Thymus (tissue), 11 donors: ENCODE data around the gene TUBGCP2. TPM values are rescaled to one million over a fixed set of nuclear protein-coding genes. Genes with fewer than 3 reads are reported as not detected.
A peak's percentile ranks its signal among the peaks of the same experiment; 100 is the strongest.
"Not testable (repeated sequence)": the region's sequence is repeated elsewhere in the genome, so short reads cannot be mapped to it uniquely, and the experiment has no call there.

Experiments used
- DNase-seq, 9 donors: peaks; one replicate each; pipeline ENCODE4 v3.0.0-alpha.2; 2013; ENCODE audit warnings: low spot score in 9 of 9, low read depth in 6 of 9, missing footprints in 1 of 9
- H3K27ac ChIP-seq, 2 donors: one replicate each; pipeline ENCODE4 v1.5.1; 2013; ENCODE audit warnings: control low read depth in 1 of 2, low read depth in 1 of 2, low read length in 1 of 2, mild to moderate bottlenecking in 1 of 2, moderate library complexity in 1 of 2
- H3K27me3 ChIP-seq, 2 donors: one replicate each; pipeline ENCODE4 v1.5.1; 2013; ENCODE audit warnings: low read length in 1 of 2; ENCODE audit not compliant: control insufficient read depth in 2 of 2, insufficient read depth in 1 of 2
- H3K36me3 ChIP-seq, 2 donors: one replicate each; pipeline ENCODE4 v1.5.1; 2013; ENCODE audit warnings: low read length in 1 of 2, mild to moderate bottlenecking in 1 of 2, moderate library complexity in 1 of 2; ENCODE audit not compliant: control insufficient read depth in 2 of 2, insufficient read depth in 2 of 2
- H3K4me1 ChIP-seq, 2 donors: one replicate each; pipeline ENCODE4 v1.5.1; 2013; ENCODE audit warnings: low read length in 2 of 2; ENCODE audit not compliant: control insufficient read depth in 2 of 2, insufficient read depth in 2 of 2
- H3K4me3 ChIP-seq, 2 donors: one replicate each; pipeline ENCODE4 v1.5.1; 2013; ENCODE audit warnings: low read length in 2 of 2, control low read depth in 1 of 2, mild to moderate bottlenecking in 1 of 2
- H3K9me3 ChIP-seq, 2 donors: one replicate each; pipeline ENCODE4 v1.5.1; 2013; ENCODE audit warnings: low read length in 1 of 2, mild to moderate bottlenecking in 1 of 2; ENCODE audit not compliant: control insufficient read depth in 2 of 2, insufficient read depth in 1 of 2
- WGBS: extraction: QIAGEN DNeasy Blood & Tissue Kit; methylation state at CpG from one replicate; pipeline ENCODE4 v1.1.7; 2013; 5-methylcytosine and 5-hydroxymethylcytosine counted together
- polyA plus RNA-seq: library from polyadenylated mRNA; stranded (reverse); fragments of 200-250 nt; gene quantifications from one replicate; pipeline ENCODE4 v1.2.3, GENCODE V29; 2013
- total RNA-seq: library from RNA; stranded (reverse); fragments of 120-200 nt; gene quantifications from one replicate; pipeline ENCODE4 v1.2.4, GENCODE V29; 2013
- donor health status: healthy.

The TUBGCP2 gene
- total and polyA plus RNA-seq, 2 donors: 26.9 to 164 TPM

GRCh38 chr10:133327651-133328357 lies 19.1 kb upstream of the TUBGCP2 start:
- Histone ChIP-seq H3K9me3 (no peaks in the 10 kb centered on the region), H3K27ac (no peak overlapping the region), H3K4me1 (peaks cover 3 to 9% of the 10 kb centered on the region in 2 donors), H3K36me3 (no peaks in the 10 kb centered on the region), H3K27me3 (peaks cover 55 to 79% of the 10 kb centered on the region in 2 donors), H3K4me3 (no peak overlapping the region)
- 66% methylated on average over 12 of the region's 12 CpGs for WGBS
- DNase-seq: no peak

GRCh38 chr10:133326745-133327650 lies 18.3 kb upstream of the TUBGCP2 start:
- WGBS: 44% methylated on average over 28 of the region's 28 CpGs
- no peak for DNase-seq
- Histone ChIP-seq H3K27me3 (peaks cover 50 to 71% of the 10 kb centered on the region in 2 donors), H3K27ac (no peak overlapping the region), H3K4me1 (peaks cover 3 to 9% of the 10 kb centered on the region in 2 donors), H3K36me3 (no peaks in the 10 kb centered on the region), H3K4me3 (no peak overlapping the region), H3K9me3 (no peaks in the 10 kb centered on the region)

DNA sequence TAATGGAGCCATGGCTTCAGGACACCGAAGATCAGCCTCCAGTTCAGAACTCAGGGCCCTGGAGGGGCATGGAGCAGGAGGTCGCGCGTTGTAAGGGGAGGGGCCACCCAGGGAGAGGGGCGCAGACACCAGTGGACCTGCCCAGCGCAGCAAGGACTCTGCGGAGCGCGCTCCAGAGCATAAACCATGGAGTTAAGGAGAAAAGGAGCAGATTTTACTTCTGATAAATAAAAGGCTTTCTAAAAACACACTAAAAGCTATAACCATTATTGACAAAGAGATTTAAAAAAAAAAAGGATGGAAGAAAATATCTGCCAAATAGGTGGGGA lies 17.5 kb upstream of the TUBGCP2 start:
- no peaks in the 10 kb centered on the region for H3K9me3 ChIP-seq
- 43% methylated on average over 9 of the region's 9 CpGs for WGBS
- H3K36me3 ChIP-seq: no peaks in the 10 kb centered on the region
- no peak for DNase-seq
- H3K4me3 ChIP-seq: peak overlapping the region in 1 of 2 donors; percentile 45
- H3K27ac ChIP-seq: no peak overlapping the region
- H3K4me1 ChIP-seq: peaks cover 3 to 9% of the 10 kb centered on the region in 2 donors
- H3K27me3 ChIP-seq: peaks cover 50 to 64% of the 10 kb centered on the region in 2 donors

DNA sequence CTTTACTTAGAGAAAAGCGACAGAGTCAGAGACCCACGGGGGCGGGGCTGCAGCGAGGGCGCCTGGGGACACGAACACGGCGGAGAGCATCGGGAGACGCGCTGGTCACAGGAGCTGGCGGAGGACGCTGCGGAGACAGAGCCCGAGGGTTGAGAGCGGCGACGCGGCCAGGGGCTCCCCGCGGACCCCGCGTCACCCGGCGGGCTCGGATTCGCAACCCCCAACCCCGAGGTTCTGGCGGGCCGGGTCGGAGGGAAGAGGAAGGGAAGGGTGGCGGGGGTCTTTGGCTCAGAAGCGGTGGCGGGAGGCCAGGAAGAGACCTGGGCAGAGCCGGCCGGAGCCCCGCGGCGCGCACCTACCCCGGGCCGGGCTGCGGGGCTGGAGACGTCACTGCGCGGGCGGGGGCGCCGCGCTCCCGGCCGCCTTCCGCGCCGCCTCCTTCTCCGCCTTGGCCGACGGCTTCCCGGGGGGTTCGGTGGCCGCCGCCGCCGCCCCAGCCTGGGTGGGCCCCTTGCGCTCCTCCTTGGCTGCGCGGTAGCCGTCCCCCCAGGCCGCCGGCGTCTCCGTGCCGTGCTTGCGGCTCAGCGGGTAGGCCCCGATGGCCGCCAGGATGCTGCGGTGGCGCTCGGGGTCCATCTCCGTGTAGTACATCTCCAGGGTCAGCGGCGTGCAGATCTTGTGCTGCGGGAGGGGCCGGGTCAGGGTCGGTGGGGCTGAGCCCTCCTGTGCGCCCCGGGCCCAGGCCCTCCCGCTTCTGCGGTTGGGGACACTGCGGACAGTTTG lies 17.0 kb upstream of the TUBGCP2 start:
- WGBS: 3% methylated on average over 91 of the region's 91 CpGs
- Histone ChIP-seq H3K9me3 (peaks cover 0 to 3% of the 10 kb centered on the region in 2 donors), H3K4me1 (peaks cover 3 to 9% of the 10 kb centered on the region in 2 donors), H3K27me3 (peaks cover 50 to 60% of the 10 kb centered on the region in 2 donors), H3K4me3 (peak overlapping the region in 1 of 2 donors; percentile 45), H3K27ac (no peak overlapping the region), H3K36me3 (no peaks in the 10 kb centered on the region)
- DNase-seq: no peak

- H3K9me3 ChIP-seq: peaks cover 0 to 3% of the 10 kb centered on the region in 2 donors
- no peak for DNase-seq
- H3K4me1 ChIP-seq: peaks cover 3 to 7% of the 10 kb centered on the region in 2 donors
- no peak overlapping the region for H3K4me3 ChIP-seq
- WGBS: 27% methylated on average over 20 of the region's 20 CpGs
- no peak overlapping the region for H3K27ac ChIP-seq
- peaks cover 49 to 59% of the 10 kb centered on the region in 2 donors for H3K27me3 ChIP-seq
- no peaks in the 10 kb centered on the region for H3K36me3 ChIP-seq
These were observed 16.2 kb upstream of the TUBGCP2 start for GRCh38 chr10:133324857-133325260.

- WGBS: 17% methylated on average over 13 of the region's 13 CpGs
- peaks cover 0 to 3% of the 10 kb centered on the region in 2 donors for H3K9me3 ChIP-seq
- peaks cover 3 to 6% of the 10 kb centered on the region in 2 donors for H3K4me1 ChIP-seq
- no peaks in the 10 kb centered on the region for H3K36me3 ChIP-seq
- peaks cover 45 to 57% of the 10 kb centered on the region in 2 donors for H3K27me3 ChIP-seq
- DNase-seq: peak in 5 of 9 donors; percentile 25 to 71 (median 53)
- no peak overlapping the region for H3K27ac ChIP-seq
- H3K4me3 ChIP-seq: no peak overlapping the region
These were observed 15.6 kb upstream of the TUBGCP2 start for GRCh38 chr10:133324198-133324792.

DNA sequence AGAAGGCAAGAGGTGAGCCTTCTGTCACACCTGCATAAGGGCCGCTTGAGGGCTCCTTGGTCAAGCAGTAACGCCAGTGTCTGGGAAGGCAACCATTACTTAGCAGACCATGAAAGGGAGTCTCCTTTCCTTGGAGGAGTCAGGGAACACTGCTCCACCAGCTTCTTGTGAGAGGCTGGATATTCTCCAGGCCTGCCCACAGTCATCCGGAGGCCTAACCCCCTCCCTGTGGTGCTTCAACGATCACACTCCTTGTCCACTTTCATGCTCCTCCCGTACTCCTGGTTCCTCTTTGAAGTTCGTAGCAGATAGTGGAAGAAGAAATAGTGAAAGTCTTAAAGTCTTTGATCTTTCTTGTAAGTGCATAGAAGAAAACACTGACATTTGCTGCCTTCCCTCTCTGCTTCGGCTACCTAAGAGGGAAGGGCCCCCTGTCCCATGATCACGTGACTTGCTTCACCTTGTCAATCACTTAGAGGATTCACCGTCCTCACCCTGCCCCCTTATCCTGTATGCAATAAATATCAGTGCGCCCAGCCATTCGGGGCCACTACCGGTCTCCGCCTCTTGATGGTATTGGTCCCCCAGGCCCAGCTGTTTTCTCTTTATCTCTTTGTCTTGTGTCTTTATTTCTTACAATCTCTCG lies 13.5 kb upstream of the TUBGCP2 start:
- H3K9me3 ChIP-seq, H3K4me3 ChIP-seq, H3K36me3 ChIP-seq, H3K4me1 ChIP-seq, H3K27ac ChIP-seq, DNase-seq: not testable (repeated sequence)
- 92% methylated on average over 12 of the region's 14 CpGs for WGBS
- peaks cover 32 to 46% of the 10 kb centered on the region in 2 donors for H3K27me3 ChIP-seq

DNA sequence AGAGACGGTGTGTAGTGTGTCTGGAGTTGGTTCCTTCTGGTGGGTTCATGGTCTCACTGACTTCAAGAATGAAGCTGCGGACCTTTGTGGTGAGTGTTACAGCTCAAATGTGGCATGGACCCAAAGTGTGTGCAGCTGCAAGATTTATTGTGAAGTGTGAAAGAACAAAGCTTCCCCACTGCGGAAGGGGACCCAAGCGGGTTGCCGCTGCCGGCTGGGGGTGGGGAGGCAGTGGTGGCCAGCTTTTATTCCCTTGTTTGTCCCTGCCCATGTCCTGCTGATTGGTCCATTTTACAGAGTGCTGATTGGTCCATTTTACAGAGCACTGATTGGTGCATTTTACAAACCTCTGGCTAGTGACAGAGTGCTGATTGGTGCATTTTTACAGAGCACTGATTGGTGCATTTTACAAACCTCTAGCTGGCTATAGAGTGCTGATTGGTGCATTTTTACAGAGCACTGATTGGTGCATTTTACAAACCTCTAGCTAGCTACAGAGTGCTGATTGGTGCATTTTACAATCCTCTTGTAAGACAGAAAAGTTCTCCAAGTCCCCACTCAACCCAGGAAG lies 12.3 kb upstream of the TUBGCP2 start:
- not testable (repeated sequence) for H3K36me3 ChIP-seq, H3K4me3 ChIP-seq, H3K27ac ChIP-seq, DNase-seq, H3K9me3 ChIP-seq, H3K4me1 ChIP-seq
- 95% methylated on average over 6 of the region's 6 CpGs for WGBS
- H3K27me3 ChIP-seq: peaks cover 19 to 34% of the 10 kb centered on the region in 2 donors
